Ovary (tissue), 3 donors: ENCODE data around the gene RNF183.

Experiments used
- CTCF ChIP-seq, 3 donors: fragments of 450-650 bp in 2 of 3; fragments of 200-600 bp in 1 of 3; IDR thresholded peaks; one replicate each; pipeline versions ENCODE4 v1.5.1 to v1.8.0; 2016 to 2022; ENCODE audit warnings: antibody characterized with exemption in 3 of 3, mild to moderate bottlenecking in 1 of 3
- POLR2A ChIP-seq: fragments of 450-650 bp; IDR thresholded peaks from one replicate; pipeline ENCODE4 v1.6.1; 2017; ENCODE audit warnings: antibody characterized with exemption, mild to moderate bottlenecking, moderate library complexity
- donor health status: DM: no; HTN: no; CAD: no.

DNA sequence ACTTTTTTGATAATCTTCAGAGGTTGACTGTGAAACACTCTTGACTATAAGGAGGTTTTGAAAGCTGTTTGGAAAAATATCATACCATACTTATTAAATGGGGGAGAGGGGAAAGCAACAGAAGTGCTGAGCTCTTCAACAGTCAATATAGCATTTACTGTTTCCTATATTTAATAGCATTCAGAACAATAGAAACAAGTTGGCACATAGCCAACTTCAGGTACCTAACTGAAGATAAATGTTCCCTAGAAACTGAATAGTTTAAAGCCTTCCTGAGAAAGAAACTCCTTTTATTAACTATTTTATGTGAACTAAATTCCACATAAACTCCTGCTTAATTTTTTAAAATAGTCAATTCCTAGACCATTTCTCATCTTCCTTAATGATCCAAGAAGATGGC, 55.5 kb downstream of the RNF183 start:
- TF ChIP-seq CTCF (IDR thresholded peaks at IDR 0.05), result no peak
- no peak for TF ChIP-seq POLR2A
